Colon (tissue), 2 donors: ENCODE results near the gene RXRB.
"Not testable (repeated sequence)": the region's sequence is repeated elsewhere in the genome, so short reads cannot be mapped to it uniquely, and the experiment has no call there.

Source experiments
- FAIRE-seq: peaks from 2 replicates; lab custom pipeline; 2012; peaks lifted over from hg19 to GRCh38; lab: Jason Lieb, UNC
- donor health status: control.
- donor health status: control.

Gene RXRB

DNA sequence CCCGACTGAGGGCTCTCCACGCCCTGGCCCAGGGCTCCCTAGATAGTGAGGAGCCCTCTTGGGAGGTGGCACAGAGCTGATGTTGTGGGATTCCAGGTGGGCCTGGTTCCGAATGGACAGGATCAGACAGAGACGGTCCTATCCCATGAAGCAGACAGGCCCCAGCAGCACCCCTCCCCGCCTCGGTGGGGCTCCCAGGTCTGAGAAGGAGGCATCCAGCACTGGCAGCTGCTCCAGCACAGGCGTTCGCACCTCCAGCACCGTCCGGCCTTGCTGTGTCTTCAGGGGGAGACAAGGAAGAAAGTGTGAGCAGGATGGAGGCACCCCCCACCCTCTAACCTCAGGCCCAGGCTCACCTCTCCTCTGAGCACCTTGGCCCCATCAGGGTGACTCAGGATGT, 36.9 kb downstream of the RXRB start:
- FAIRE-seq: no peak

DNA sequence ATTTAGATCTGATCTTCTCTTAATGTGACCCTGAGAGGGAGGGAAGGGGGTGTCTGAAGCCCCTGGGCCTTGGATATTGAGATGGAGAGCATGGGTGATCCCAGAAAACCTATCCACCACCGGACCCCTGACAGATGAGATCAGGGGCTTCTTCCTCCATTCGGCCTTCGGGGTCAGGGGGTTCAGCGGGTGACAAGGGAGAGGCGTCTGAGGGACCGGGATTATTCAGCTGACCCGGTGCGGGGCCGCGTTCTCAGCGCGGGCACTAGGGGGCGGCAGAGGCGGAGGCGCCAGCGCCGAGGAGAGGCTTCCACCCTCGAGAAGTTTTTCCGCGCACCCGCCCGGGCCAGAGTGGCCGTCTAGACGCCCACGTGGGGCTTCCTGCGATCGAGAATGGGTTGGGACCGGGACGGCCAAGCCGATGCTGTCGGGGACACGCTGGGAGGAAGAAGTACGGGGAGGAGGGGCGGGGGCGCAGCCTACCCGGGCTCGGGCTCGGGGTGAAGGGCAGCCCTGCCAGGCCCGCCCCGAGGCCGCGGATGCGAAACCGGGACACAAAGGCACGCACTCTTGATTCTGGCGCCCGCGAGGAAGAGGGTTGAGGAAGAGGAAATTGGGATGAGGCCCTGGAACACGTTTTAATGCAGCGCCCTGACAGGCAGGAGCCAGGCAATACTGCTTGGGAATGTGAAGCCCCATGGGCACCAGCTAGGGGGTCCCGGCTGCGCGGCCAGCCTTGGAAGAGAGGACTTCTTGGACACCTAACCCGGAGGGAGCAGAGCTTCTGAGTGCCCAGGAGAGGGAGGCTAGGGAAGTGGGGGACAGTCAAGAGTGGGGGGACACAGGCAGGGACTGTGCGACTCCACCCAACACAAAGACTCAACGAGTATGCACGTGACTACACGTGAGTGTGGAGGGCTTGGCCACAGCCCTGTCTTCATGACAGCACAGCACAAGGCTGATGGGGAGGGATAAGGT, 38.8 kb downstream of the RXRB start:
- FAIRE-seq: no peak

DNA sequence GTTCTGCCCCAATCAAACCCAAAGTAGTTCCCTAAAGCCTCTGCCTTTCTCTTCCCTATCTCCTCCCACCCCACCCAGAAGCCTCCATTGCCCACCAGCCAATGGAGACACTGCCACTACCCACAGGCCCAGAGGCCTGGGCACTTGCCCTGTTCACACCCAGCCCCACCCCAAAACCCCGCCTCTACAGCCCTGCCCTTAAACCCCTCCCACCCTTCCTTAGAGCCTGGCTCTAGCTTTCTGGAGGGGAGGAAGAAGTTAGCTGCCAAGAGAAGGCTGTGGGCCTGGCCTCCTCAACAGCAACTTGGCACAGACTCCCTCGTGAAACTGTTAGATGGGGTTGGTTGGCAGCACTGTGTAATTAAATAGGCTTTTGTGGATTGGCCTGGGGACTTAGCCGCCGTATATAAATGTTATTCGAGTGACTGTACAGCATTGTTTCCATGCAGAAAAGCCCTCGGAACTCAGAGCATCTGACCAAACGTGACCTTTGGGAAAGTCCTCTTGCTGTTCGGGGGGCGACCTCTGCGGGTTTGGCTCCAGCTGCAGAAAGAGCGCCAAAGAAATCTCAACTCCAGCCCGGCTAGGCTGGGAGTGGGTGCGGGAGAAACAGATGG, 39.6 kb downstream of the RXRB start:
- no peak for FAIRE-seq

DNA sequence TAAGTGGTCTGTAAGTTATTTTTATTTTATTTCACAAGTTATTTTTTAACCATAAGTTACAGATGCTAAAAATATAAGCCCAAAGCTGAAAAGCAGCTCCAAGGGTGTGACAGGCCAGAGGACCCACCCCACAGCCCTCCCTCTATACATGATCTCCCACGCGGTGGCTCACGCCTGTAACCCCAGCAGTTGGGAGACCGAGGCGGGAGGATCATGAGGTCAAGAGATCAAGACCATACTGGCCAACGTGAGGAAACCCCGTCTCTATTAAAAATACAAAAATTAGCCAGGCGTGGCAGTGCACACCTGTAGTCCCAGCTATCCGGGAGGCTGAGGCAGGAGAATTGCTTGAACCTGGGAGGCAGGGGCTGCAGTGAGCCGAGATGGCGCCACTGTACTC, 40.4 kb downstream of the RXRB start:
- FAIRE-seq: no peak

DNA sequence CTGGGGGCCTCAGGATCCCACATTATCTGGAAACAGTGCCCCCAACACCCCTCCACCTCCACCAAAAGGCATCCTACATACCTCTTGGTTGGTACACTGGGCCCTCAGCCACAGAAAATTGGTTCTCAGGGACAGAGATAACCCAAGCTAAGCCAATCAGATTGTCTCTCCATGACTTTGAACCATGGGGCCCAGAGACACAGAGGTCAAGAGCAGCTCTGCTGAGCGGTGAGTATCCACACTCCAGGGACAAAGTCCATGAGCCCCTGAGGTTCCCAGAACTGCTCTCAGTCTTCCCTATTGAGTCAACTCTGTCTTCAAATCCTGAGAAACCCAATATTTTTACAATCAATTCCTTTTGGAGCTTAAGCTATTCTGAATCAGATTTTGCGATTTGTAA, 43.5 kb downstream of the RXRB start:
- no peak for FAIRE-seq

DNA sequence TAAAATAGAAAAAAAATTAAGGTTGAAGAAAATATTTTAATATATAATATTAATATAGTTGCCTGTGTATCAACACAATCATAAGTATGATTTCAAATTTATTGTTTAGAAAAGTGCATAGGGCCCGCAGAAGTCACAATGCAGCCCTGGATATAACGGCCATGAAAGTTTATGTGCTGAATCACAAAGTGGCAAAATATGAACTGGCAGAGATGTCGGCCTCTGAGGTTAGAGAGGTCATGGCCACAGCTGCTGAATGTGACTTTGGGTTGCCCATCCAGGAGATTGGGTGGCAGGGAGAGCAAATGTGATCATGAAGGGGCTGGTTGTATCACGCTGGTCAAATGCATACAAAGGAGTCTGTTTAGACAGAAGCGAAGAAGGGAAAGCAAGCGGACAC, 43.9 kb downstream of the RXRB start:
- no peak for FAIRE-seq

DNA sequence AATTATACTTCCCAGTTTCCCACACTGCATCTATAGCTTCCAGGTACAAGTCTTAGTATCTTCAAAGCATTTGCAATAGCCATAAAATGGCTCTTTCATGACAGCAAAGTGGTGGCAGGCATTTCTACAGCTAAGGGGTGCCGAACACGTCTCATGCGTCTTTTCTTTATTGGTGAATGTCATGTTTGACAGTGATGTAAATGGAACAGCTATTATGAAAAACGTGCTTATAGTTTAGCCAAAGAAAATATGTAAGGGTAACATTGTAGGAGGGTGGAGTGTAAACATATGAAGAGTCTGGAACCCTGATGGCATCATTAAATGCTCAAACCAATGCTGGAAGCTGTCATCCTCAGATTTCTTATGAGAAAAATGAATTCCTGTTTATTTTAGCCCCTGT, 46.1 kb downstream of the RXRB start:
- FAIRE-seq: no peak

DNA sequence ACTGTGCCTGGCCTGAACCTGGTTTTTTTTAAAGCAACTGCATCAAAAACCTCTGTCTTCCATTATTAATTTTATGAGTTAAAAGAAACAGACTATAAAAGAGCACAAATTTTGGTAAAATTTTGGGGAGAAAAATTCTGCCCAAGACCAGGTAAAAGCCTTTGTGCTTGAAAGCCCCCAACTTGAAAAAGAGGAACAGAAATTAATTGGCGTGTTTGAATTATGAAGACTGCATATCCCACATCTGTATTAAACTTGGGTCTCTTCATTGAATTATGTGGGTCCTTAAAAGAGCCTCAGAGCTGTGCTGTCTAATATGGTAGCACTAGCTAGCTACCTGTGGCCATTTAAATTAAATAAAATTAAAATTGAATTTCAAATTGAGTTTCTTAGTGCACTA, 49.4 kb downstream of the RXRB start:
- FAIRE-seq: no peak

DNA sequence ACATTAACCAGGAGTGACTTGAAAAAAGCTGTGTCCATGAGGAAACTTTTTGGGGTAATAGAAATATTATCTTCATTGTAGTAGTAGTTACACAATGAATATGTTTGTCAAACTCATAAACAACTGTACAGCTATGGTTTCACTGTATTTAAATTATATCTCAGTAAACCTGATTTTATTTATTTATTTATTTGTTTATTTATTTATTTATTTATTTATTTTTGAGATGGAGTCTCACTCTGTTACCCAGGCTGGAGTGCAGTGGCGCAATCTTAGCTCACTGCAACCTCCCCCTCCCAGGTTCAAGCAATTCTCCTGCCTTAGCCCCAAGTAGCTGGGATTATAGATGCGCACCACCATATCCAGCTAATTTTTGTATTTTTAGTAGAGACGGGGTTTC, 49.9 kb downstream of the RXRB start:
- FAIRE-seq: not testable (repeated sequence)

DNA sequence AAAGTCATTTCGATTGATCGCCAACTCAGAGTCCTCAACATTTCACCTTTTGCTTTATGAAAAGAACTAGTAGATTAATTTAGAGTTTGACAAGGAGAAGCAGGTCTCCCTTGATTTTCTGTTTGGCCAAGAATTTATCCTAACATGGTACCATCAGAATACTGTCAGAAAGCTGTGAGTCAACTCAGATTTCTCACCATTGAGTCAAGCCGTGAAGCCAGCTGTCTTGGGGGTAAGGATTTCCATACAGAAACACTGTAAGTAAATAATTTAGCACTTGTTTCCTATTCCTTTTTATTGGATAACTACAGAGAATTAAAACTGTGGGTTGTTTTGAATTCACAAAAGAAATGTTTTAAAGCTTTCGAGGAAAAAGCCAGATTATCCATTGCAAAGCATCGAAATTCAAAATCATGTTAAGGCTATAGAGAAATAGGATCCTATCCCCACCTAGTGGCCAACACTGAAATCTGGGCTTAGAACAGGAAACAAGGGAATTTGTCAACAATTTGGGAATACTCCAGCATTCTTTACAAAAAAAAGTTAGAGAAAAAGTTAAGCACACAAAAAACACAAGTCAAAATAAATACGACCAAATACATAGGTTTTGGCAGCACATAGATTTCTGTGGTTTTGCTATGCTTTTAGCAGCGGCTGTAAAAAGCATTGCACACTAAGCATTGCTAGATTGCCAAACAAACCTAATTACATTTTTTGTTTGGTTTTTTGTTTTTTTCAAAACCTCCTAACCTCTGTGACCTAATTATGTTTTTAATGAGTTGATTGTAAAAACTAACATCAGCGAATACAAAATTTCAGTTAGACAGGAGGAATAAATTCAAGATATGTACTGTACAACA, 52.4 kb downstream of the RXRB start:
- FAIRE-seq: no peak

DNA sequence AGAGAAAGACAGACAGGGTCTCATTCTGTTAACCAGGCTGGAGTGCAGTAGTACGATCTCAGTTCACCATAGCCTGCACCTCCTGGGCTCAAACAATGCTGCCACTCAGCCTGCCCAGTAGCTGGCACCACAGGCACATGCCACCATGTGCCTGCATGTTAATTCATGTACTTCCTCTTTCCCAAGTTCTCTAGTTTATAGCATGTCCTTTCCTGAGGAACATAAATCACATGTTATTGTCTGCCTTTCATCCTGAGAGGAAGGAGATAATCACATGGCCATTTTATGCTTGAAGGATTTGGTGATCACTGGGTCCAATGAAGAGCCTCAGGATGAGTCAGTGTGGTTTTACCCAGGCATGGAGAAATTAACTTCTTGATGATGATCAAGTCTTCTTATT, 56.1 kb downstream of the RXRB start:
- FAIRE-seq: no peak
